ENCODE data around the gene TMUB1.

- TF ChIP-seq EZH2 (optimal IDR thresholded peaks at IDR 0.05; ENCODE audit: low read depth, low read length) (no peak), CTCF (IDR thresholded peaks at IDR 0.05; ENCODE audit: low read length) (no peak), EZH2phosphoT487 (IDR thresholded peaks at IDR 0.05; ENCODE audit: low read length) (no peak)
Measured at GRCh38 chr7:151109094-151110048, 26.1 kb upstream of the TMUB1 start.

All from MM.1S (cell line).